ENCODE data around the gene USP44. TPM values are rescaled to one million over a fixed set of nuclear protein-coding genes. Genes with fewer than 3 reads are reported as not detected.
"Not testable (repeated sequence)": the region's sequence is repeated elsewhere in the genome, so short reads cannot be mapped to it uniquely, and the experiment has no call there.

USP44 gene
- total RNA-seq, 1 experiment from 2014 or later, result not detected

- DNase-seq (ENCODE audit: low read depth), result no peak
These were observed 39.3 kb downstream of the USP44 start for GRCh38 chr12:95511977-95512376.

- DNase-seq (ENCODE audit: low read depth), result no peak
These were observed 42.0 kb downstream of the USP44 start for GRCh38 chr12:95509300-95509699.

GRCh38 chr12:95506707-95507523 lies 44.4 kb downstream of the USP44 start:
- no peak for DNase-seq (ENCODE audit: low read depth)

- no peak for DNase-seq (ENCODE audit: low read depth)
These were observed 46.2 kb downstream of the USP44 start for GRCh38 chr12:95505039-95505438.

GRCh38 chr12:95504140-95504539 lies 47.1 kb downstream of the USP44 start:
- DNase-seq (ENCODE audit: low read depth), result no peak

- no peak for DNase-seq (ENCODE audit: low read depth)
These were observed 51.5 kb downstream of the USP44 start for GRCh38 chr12:95499772-95500171.

- DNase-seq (ENCODE audit: low read depth), result no peak
These were observed 52.3 kb downstream of the USP44 start for GRCh38 chr12:95498968-95499367.

- DNase-seq (ENCODE audit: low read depth), result no peak
These were observed 54.2 kb downstream of the USP44 start for GRCh38 chr12:95497031-95497430.

- DNase-seq (ENCODE audit: low read depth), result no peak
These were observed 55.8 kb downstream of the USP44 start for GRCh38 chr12:95495433-95495832.

- no peak for DNase-seq (ENCODE audit: low read depth)
These were observed 56.4 kb downstream of the USP44 start for GRCh38 chr12:95494888-95495287.

GRCh38 chr12:95492462-95492861 lies 58.8 kb downstream of the USP44 start:
- no peak for DNase-seq (ENCODE audit: low read depth)

GRCh38 chr12:95487024-95487423 lies 64.3 kb downstream of the USP44 start:
- no peak for DNase-seq (ENCODE audit: low read depth)

- DNase-seq (ENCODE audit: low read depth), result no peak
These were observed 66.8 kb downstream of the USP44 start for GRCh38 chr12:95484524-95484923.

- DNase-seq (ENCODE audit: low read depth), result not testable (repeated sequence)
These were observed 68.7 kb downstream of the USP44 start for GRCh38 chr12:95482564-95482963.

- no peak for DNase-seq (ENCODE audit: low read depth)
These were observed 69.4 kb downstream of the USP44 start for GRCh38 chr12:95481888-95482287.

- no peak for DNase-seq (ENCODE audit: low read depth)
These were observed 70.2 kb downstream of the USP44 start for GRCh38 chr12:95481072-95481471.

- no peak for DNase-seq (ENCODE audit: low read depth)
These were observed 71.0 kb downstream of the USP44 start for GRCh38 chr12:95480230-95480629.

- peak; percentile 10 for DNase-seq (ENCODE audit: low read depth)
These were observed 76.7 kb downstream of the USP44 start for GRCh38 chr12:95474660-95474958.

- DNase-seq (ENCODE audit: low read depth), result peak; percentile 97
These were observed 77.2 kb downstream of the USP44 start, which contains the start of gene METAP2 for GRCh38 chr12:95473884-95474659. TSS of gene METAP2 (plus strand) at chr12:95474152. CDS start at chr12:95474180, 28 bp downstream.

GRCh38 chr12:95473231-95473883 lies 77.9 kb downstream of the USP44 start:
- peak; percentile 59 for DNase-seq (ENCODE audit: low read depth)

- no peak for DNase-seq (ENCODE audit: low read depth)
These were observed 81.0 kb downstream of the USP44 start for GRCh38 chr12:95470300-95470699.

Data from HT1080 (cell line).